ENCODE data around the gene CYP27A1. TPM values are rescaled to one million over a fixed set of nuclear protein-coding genes. Genes with fewer than 3 reads are reported as not detected.

The CYP27A1 gene
- total and polyA plus RNA-seq, 4 donors = 19.3 to 50.6 (median 36.1) TPM

DNA sequence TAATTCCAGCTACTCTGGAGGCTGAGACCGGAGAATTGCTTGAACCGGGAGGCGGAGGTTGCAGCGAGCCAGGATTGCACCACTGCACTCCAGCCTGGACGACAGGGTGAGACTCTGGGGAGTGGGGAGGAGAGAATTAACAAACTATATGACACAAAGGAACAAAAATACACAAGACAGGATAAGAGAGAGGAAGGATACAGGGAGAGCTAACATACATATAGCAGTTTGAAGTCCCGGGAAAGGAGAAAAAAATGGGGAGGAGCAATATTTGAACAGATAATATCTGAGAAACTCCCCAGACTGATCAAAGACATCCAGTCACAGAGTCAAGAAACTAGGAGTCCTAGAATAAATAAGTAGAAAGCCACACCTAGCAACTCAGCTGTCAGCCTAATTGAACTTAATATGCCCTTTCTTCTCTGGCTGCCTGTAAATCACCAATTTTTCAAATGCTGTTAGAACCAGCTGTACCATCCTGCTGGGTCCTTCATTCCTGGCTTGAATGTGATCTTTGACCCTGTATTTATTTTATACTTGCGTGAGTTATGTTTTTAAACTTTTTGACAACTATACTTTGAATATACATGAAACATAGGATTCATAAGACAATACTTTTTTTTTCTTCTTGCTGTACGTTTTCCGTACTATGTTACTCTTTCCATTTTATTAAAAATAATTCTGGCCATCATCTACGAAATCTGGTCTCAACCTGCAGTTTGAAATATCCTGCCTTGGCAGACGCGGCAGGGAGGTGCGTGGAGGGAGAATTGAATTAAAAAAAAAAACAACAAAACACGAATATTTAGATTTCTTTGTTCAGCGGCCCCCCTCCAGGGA is 876 bp upstream of the CYP27A1 start:
- Histone ChIP-seq H3K27me3 (ENCODE audit: control insufficient read depth in 1 of 2, insufficient read depth in 2 of 2, low read length in 1 of 2) (no peaks in the 10 kb centered on the region), H3K4me3 (ENCODE audit: low read length in 2 of 2) (peak overlapping the region; percentile 64 to 73), H3K27ac (ENCODE audit: low read depth in 1 of 2, low read length in 2 of 2) (peak overlapping the region; percentile 74 to 75), H3K9me3 (ENCODE audit: control insufficient read depth, low read length) (no peaks in the 10 kb centered on the region), H3K36me3 (ENCODE audit: control insufficient read depth in 1 of 2, insufficient read depth in 2 of 2, low read length in 1 of 2) (no peaks in the 10 kb centered on the region), H3K4me1 (ENCODE audit: control insufficient read depth in 1 of 2, insufficient read depth in 2 of 2, low read length in 2 of 2) (peaks cover 0 to 3% of the 10 kb centered on the region in 2 donors)
- intact Hi-C loops (cut with DNase I) = loop anchor here in 1 of 2 donors (10.0 kb wide), 2 partner anchors 46 to 54 kb away; partner anchors contain the start of gene PRKAG3
- WGBS, 2 donors = 25 to 27% methylated on average over 15 of the region's 15 CpGs
- ATAC-seq (ENCODE audit: low FRiP score) (no peak), DNase-seq (no peak)

DNA sequence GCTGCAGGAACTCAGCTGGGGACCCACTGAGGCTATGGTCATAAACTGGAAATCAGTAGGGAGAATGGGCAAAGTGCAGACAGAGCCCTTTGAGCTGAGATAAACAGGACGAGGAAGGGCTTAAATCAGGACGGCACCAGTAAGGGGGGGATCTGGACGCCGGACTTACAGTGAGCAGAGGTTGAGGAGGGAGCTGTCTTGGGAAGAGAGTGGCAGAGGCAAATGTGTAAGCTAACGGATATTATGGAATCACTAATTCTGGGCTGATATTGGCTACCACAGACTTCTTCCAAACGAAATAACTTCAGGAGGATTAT is 539 bp downstream of the CYP27A1 start:
- peak overlapping the region; percentile 74 to 75 for H3K27ac ChIP-seq (ENCODE audit: low read depth in 1 of 2, low read length in 2 of 2)
- 4% methylated on average over 6 of the region's 6 CpGs for WGBS, 2 donors
- intact Hi-C loops (cut with DNase I) = loop anchor here in 1 of 2 donors (10.0 kb wide), 2 partner anchors 48 to 52 kb away; partner anchors contain the start of gene PRKAG3

DNA sequence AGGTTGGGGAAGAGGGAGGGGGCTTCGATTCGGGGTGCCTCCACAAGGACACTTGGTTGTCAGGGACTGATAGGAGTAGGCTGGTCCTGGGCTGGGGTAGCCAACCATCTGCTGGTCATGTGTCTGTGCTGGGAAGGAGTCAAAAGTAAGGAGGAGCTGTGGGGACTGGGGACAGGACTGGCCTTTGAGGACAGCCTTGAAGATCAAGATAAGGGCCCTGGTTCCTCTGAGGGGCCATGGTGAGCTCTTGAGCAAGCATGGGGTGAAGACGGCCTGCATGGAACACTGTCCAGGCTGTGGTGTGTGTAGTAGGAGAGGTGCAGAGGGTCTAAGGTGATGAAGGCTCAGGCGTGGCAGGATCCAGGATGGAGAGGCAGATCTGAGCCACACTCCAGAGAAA is 1.7 kb downstream of the CYP27A1 start:
- WGBS, 2 donors = 75 to 79% methylated on average over 4 of the region's 4 CpGs
- Histone ChIP-seq H3K36me3 (ENCODE audit: control insufficient read depth in 1 of 2, insufficient read depth in 2 of 2, low read length in 1 of 2) (no peaks in the 10 kb centered on the region), H3K27me3 (ENCODE audit: control insufficient read depth in 1 of 2, insufficient read depth in 2 of 2, low read length in 1 of 2) (no peaks in the 10 kb centered on the region), H3K4me3 (ENCODE audit: low read length in 2 of 2) (peak overlapping the region in 1 of 2 donors; percentile 4), H3K27ac (ENCODE audit: low read depth in 1 of 2, low read length in 2 of 2) (no peak overlapping the region), H3K4me1 (ENCODE audit: control insufficient read depth in 1 of 2, insufficient read depth in 2 of 2, low read length in 2 of 2) (peaks cover 2 to 5% of the 10 kb centered on the region in 2 donors), H3K9me3 (ENCODE audit: control insufficient read depth, low read length) (no peaks in the 10 kb centered on the region)
- DNase-seq = peak in 1 of 2 donors; percentile 47
- no peak for ATAC-seq (ENCODE audit: low FRiP score)
- intact Hi-C loops (cut with DNase I) = loop anchor here in 1 of 2 donors (10.0 kb wide), 2 partner anchors 49 to 51 kb away; partner anchors contain the start of gene PRKAG3

More for the DNA sequence above, 539 bp downstream of the CYP27A1 start:
- no peaks in the 10 kb centered on the region for H3K27me3 ChIP-seq (ENCODE audit: control insufficient read depth in 1 of 2, insufficient read depth in 2 of 2, low read length in 1 of 2)
- ATAC-seq (ENCODE audit: low FRiP score) (peak; percentile 46), DNase-seq (no peak)
- H3K4me3 ChIP-seq (ENCODE audit: low read length in 2 of 2) = peak overlapping the region; percentile 64 to 73
- H3K4me1 ChIP-seq (ENCODE audit: control insufficient read depth in 1 of 2, insufficient read depth in 2 of 2, low read length in 2 of 2) = peaks cover 0 to 3% of the 10 kb centered on the region in 2 donors
- H3K36me3 ChIP-seq (ENCODE audit: control insufficient read depth in 1 of 2, insufficient read depth in 2 of 2, low read length in 1 of 2) = no peaks in the 10 kb centered on the region
- no peaks in the 10 kb centered on the region for H3K9me3 ChIP-seq (ENCODE audit: control insufficient read depth, low read length)

DNA sequence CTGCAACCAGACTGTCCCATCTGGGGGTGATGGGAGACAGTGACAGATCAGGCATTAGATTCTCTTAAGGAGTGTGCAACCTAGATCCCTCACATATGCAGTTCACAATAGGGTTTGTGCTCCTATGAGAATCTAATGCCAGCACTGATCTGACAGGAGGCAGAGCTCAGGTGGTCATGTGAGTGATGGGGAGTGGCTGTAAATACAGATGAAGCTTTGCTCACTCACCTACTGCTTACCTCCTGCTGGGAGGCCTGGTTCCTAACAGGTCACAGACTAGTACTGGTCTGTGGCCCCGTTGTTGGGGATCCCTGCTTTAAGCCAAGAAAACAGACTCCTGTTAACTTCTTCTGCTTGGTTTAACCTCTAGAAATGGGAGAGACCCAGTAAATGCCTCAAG is 3.2 kb downstream of the CYP27A1 start:
- no peak for ATAC-seq (ENCODE audit: low FRiP score)
- 30 to 37% methylated on average over 1 of the region's 1 CpG for WGBS, 2 donors
- intact Hi-C loops (cut with DNase I) = loop anchor here in 1 of 2 donors (10.0 kb wide), 2 partner anchors 50 kb away; partner anchors contain the start of gene PRKAG3

DNA sequence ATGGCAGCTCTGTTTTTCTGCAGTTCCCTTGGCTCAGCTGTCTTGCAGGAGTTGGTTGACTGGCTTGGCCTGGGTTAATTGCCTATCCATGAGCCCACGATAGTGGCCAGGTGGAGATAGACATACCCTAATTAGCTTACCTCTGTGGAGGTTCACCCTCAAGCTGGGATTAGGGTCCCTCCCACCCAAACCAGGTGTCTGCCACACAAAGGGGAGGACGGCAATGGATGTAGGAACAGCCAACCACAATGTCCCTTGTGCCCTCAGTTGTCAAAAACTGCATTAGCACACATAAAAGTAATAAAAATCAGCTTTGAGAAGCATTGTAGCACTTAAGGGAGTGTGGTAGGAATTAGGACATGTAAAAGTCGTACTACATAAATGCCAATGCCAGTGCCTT is 4.2 kb downstream of the CYP27A1 start:
- Histone ChIP-seq H3K9me3 (ENCODE audit: control insufficient read depth, low read length) (no peaks in the 10 kb centered on the region), H3K4me1 (ENCODE audit: control insufficient read depth in 1 of 2, insufficient read depth in 2 of 2, low read length in 2 of 2) (peaks cover 2 to 5% of the 10 kb centered on the region in 2 donors), H3K4me3 (ENCODE audit: low read length in 2 of 2) (no peak overlapping the region), H3K27ac (ENCODE audit: low read depth in 1 of 2, low read length in 2 of 2) (no peak overlapping the region), H3K27me3 (ENCODE audit: control insufficient read depth in 1 of 2, insufficient read depth in 2 of 2, low read length in 1 of 2) (no peaks in the 10 kb centered on the region), H3K36me3 (ENCODE audit: control insufficient read depth in 1 of 2, insufficient read depth in 2 of 2, low read length in 1 of 2) (no peaks in the 10 kb centered on the region)
- no peak for DNase-seq
- no peak for ATAC-seq (ENCODE audit: low FRiP score)
- WGBS, 2 donors = 90 to 96% methylated on average over 3 of the region's 3 CpGs
- intact Hi-C loops (cut with DNase I) = loop anchor here in 1 of 2 donors (10.0 kb wide), 2 partner anchors 49 to 51 kb away; partner anchors contain the start of gene PRKAG3

More for the DNA sequence above, 3.2 kb downstream of the CYP27A1 start:
- no peak for DNase-seq
- Histone ChIP-seq H3K36me3 (ENCODE audit: control insufficient read depth in 1 of 2, insufficient read depth in 2 of 2, low read length in 1 of 2) (no peaks in the 10 kb centered on the region), H3K4me3 (ENCODE audit: low read length in 2 of 2) (no peak overlapping the region), H3K27ac (ENCODE audit: low read depth in 1 of 2, low read length in 2 of 2) (no peak overlapping the region), H3K4me1 (ENCODE audit: control insufficient read depth in 1 of 2, insufficient read depth in 2 of 2, low read length in 2 of 2) (peaks cover 2 to 5% of the 10 kb centered on the region in 2 donors), H3K9me3 (ENCODE audit: control insufficient read depth, low read length) (no peaks in the 10 kb centered on the region), H3K27me3 (ENCODE audit: control insufficient read depth in 1 of 2, insufficient read depth in 2 of 2, low read length in 1 of 2) (no peaks in the 10 kb centered on the region)

DNA sequence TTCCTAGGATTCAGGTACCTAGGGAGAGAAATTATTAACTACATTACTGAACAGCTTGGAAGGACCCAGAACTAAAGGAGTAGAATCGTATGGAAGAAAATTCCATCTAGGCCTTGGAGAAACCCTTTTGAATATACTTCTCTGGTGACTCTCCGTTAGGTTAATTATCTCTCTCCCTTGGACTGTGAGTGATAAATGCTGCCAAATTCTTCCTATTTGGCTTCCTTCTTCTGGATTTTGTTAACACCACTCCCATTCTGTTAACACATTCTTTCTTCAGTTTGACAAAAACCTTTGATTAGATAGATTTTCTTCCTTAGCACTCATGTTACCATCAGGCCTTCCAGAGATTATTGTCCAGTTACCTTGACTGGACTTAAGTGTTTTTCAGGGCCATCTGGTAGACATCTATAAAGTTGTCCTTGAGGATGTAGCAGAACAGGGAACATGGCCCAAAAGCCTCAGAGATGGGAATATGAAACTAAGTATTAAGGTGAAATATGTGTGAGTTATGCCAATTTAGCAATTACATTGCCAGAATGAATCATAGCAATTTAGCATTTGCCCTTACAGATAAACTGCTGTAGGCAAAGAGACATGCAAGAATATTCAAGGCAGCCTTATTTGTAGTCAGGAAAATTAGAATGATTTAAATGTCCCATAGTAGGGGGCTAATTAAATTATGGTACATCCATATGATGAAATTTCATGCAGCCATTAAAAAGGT is 6.7 kb downstream of the CYP27A1 start:
- ATAC-seq (ENCODE audit: low FRiP score) (no peak), DNase-seq (no peak)
- no peak overlapping the region for H3K4me3 ChIP-seq (ENCODE audit: low read length in 2 of 2)
- WGBS, 2 donors = 73% methylated on average over 2 of the region's 2 CpGs
- H3K27ac ChIP-seq (ENCODE audit: low read depth in 1 of 2, low read length in 2 of 2) = no peak overlapping the region
- H3K27me3 ChIP-seq (ENCODE audit: control insufficient read depth in 1 of 2, insufficient read depth in 2 of 2, low read length in 1 of 2) = no peaks in the 10 kb centered on the region
- H3K36me3 ChIP-seq (ENCODE audit: control insufficient read depth in 1 of 2, insufficient read depth in 2 of 2, low read length in 1 of 2) = no peaks in the 10 kb centered on the region
- intact Hi-C loops (cut with DNase I) = loop anchor here in 1 of 2 donors (10.0 kb wide), 2 partner anchors 46 to 54 kb away; partner anchors contain the start of gene PRKAG3
- peaks cover 2 to 5% of the 10 kb centered on the region in 2 donors for H3K4me1 ChIP-seq (ENCODE audit: control insufficient read depth in 1 of 2, insufficient read depth in 2 of 2, low read length in 2 of 2)
- H3K9me3 ChIP-seq (ENCODE audit: control insufficient read depth, low read length) = no peaks in the 10 kb centered on the region

DNA sequence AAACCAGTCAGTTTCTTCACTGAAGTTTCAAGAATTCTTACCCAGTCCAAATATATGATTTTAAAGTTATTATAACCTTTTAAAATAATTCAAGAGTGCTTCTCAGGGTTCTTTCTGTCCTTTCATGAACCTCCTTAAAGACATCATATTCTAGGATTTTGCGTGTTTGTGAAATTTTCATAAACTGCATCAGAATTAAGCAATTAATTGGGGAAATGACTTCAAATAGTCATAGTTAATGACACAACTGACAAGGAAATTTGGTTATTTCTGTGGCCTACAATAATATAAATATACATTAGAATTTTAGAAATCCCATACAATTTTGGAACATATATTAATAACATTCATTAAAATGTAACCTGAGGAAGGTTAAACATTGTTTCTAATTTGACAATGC is 10.5 kb downstream of the CYP27A1 start:
- DNase-seq (no peak), ATAC-seq (ENCODE audit: low FRiP score) (no peak)
- H3K36me3 ChIP-seq (ENCODE audit: control insufficient read depth in 1 of 2, insufficient read depth in 2 of 2, low read length in 1 of 2) = no peaks in the 10 kb centered on the region
- H3K9me3 ChIP-seq (ENCODE audit: control insufficient read depth, low read length) = no peaks in the 10 kb centered on the region
- no peak overlapping the region for H3K27ac ChIP-seq (ENCODE audit: low read depth in 1 of 2, low read length in 2 of 2)
- no peaks in the 10 kb centered on the region for H3K27me3 ChIP-seq (ENCODE audit: control insufficient read depth in 1 of 2, insufficient read depth in 2 of 2, low read length in 1 of 2)
- H3K4me1 ChIP-seq (ENCODE audit: control insufficient read depth in 1 of 2, insufficient read depth in 2 of 2, low read length in 2 of 2) = peaks cover 3 to 5% of the 10 kb centered on the region in 2 donors
- intact Hi-C loops (cut with DNase I) = no loop called here
- no peak overlapping the region for H3K4me3 ChIP-seq (ENCODE audit: low read length in 2 of 2)
- WGBS, 2 donors = 97 to 99% methylated on average over 1 of the region's 1 CpG

DNA sequence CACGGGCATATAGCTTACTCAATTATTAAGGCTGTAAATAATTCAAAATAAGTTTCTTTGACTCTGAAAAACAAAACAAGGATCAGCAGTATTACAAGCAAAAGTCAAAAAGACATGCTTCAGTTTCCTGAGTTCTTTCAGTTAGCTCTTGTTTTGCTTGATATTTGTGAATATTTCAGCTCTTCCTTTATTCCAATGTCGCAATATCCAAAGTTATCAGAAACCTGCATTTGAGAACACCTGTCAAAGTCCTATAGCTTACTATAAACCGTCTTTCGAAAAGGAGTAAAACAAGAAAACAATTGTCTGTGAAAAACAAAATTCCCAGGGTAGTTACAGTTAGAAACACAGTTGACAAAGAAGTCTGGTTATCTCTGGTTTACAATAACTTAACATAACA is 14.7 kb downstream of the CYP27A1 start:
- WGBS, 2 donors = 91% methylated on average over 4 of the region's 4 CpGs
- no peak for ATAC-seq (ENCODE audit: low FRiP score)
- no peak for DNase-seq
- H3K27ac ChIP-seq (ENCODE audit: low read depth in 1 of 2, low read length in 2 of 2) = no peak overlapping the region
- peaks cover 0 to 2% of the 10 kb centered on the region in 2 donors for H3K4me1 ChIP-seq (ENCODE audit: control insufficient read depth in 1 of 2, insufficient read depth in 2 of 2, low read length in 2 of 2)
- no peak overlapping the region for H3K4me3 ChIP-seq (ENCODE audit: low read length in 2 of 2)
- intact Hi-C loops (cut with DNase I) = no loop called here
- no peaks in the 10 kb centered on the region for H3K36me3 ChIP-seq (ENCODE audit: control insufficient read depth in 1 of 2, insufficient read depth in 2 of 2, low read length in 1 of 2)
- H3K9me3 ChIP-seq (ENCODE audit: control insufficient read depth, low read length) = no peaks in the 10 kb centered on the region
- H3K27me3 ChIP-seq (ENCODE audit: control insufficient read depth in 1 of 2, insufficient read depth in 2 of 2, low read length in 1 of 2) = no peaks in the 10 kb centered on the region
